H9 (cell line): Measurements from ENCODE around the gene FOXO1. TPM values are rescaled to one million over a fixed set of nuclear protein-coding genes. Genes with fewer than 3 reads are reported as not detected.

ENCODE experiments used
- DNase-seq: peaks from one replicate; pipeline ENCODE4 v3.0.0-alpha.2; 2017
- H2AFZ ChIP-seq: one replicate; pipeline ENCODE4 v1.6.1; 2013; ENCODE audit warnings: mild to moderate bottlenecking, low read length, control low read depth, moderate library complexity
- H2AK5ac ChIP-seq: 2 replicates; pipeline ENCODE4 v1.6.1; 2013; ENCODE audit warnings: low read length, control low read depth, mixed read lengths; ENCODE audit not compliant: insufficient read length
- H2BK120ac ChIP-seq: one replicate; pipeline ENCODE4 v1.6.1; 2013; ENCODE audit warnings: low read depth, mild to moderate bottlenecking, low read length, control low read depth, inconsistent platforms; ENCODE audit not compliant: poor library complexity, severe bottlenecking
- H2BK12ac ChIP-seq: 2 replicates; pipeline ENCODE4 v1.6.1; 2013; ENCODE audit warnings: low read length, control low read depth, mixed read lengths, low read depth; ENCODE audit not compliant: insufficient read length
- H2BK15ac ChIP-seq: 2 replicates; pipeline ENCODE4 v1.6.1; 2013; ENCODE audit warnings: low read depth, low read length, control low read depth
- H2BK20ac ChIP-seq: one replicate; pipeline ENCODE4 v1.6.1; 2013; ENCODE audit warnings: low read depth, mild to moderate bottlenecking, low read length, control low read depth, inconsistent platforms; ENCODE audit not compliant: poor library complexity, severe bottlenecking
- H2BK5ac ChIP-seq: 2 replicates; pipeline ENCODE4 v1.6.1; 2013; ENCODE audit warnings: low read length, control low read depth, mixed read lengths; ENCODE audit not compliant: insufficient read length
- H3K14ac ChIP-seq: 2 replicates; pipeline ENCODE4 v1.6.1; 2013; ENCODE audit warnings: low read length, control low read depth; ENCODE audit not compliant: insufficient read depth
- H3K18ac ChIP-seq: 2 replicates; pipeline ENCODE4 v1.6.1; 2013; ENCODE audit warnings: low read depth, mild to moderate bottlenecking, mixed read lengths, low read length, control low read depth; ENCODE audit not compliant: insufficient read length
- H3K23ac ChIP-seq: 2 replicates; pipeline ENCODE4 v1.6.1; 2013; ENCODE audit warnings: low read length, control low read depth, mixed read lengths, low read depth; ENCODE audit not compliant: insufficient read length
- H3K23me2 ChIP-seq: 2 replicates; pipeline ENCODE4 v1.6.1; 2013; ENCODE audit warnings: low read depth, mild to moderate bottlenecking, mixed read lengths, low read length, control low read depth; ENCODE audit not compliant: insufficient read length, poor library complexity, severe bottlenecking
- H3K27ac ChIP-seq: 2 replicates; pipeline ENCODE4 v1.5.1; 2013; ENCODE audit warnings: low read length, control low read depth, mixed read lengths, low read depth; ENCODE audit not compliant: insufficient read length
- H3K27me3 ChIP-seq: 2 replicates; pipeline ENCODE4 v1.6.1; 2013; ENCODE audit warnings: low read length, control low read depth, inconsistent platforms; ENCODE audit not compliant: insufficient read depth
- H3K4ac ChIP-seq: 2 replicates; pipeline ENCODE4 v1.6.1; 2013; ENCODE audit warnings: low read depth, mild to moderate bottlenecking, control low read depth, inconsistent platforms, low read length, moderate library complexity
- H3K4me1 ChIP-seq: 2 replicates; pipeline ENCODE4 v1.6.1; 2013; ENCODE audit warnings: low read length, control low read depth, inconsistent platforms; ENCODE audit not compliant: insufficient read depth
- H3K4me2 ChIP-seq: 2 replicates; pipeline ENCODE4 v1.6.1; 2013; ENCODE audit warnings: low read length, control low read depth, mixed read lengths; ENCODE audit not compliant: insufficient read length, insufficient read depth
- H3K56ac ChIP-seq: 2 replicates; pipeline ENCODE4 v1.6.1; 2013; ENCODE audit warnings: low read depth, mild to moderate bottlenecking, mixed read lengths, low read length, control low read depth; ENCODE audit not compliant: insufficient read length
- H3K79me1 ChIP-seq: 2 replicates; pipeline ENCODE4 v1.6.1; 2013; ENCODE audit warnings: low read depth, mild to moderate bottlenecking, moderate library complexity, low read length, control low read depth, inconsistent platforms; ENCODE audit not compliant: insufficient read depth, poor library complexity, severe bottlenecking
- H3K79me2 ChIP-seq: 2 replicates; pipeline ENCODE4 v1.6.1; 2013; ENCODE audit warnings: low read length, control low read depth, inconsistent platforms; ENCODE audit not compliant: insufficient read depth
- H3K9ac ChIP-seq: 2 replicates; pipeline ENCODE4 v1.6.1; 2013; ENCODE audit warnings: low read length, control low read depth, mixed read lengths; ENCODE audit not compliant: insufficient read length; ENCODE audit errors: extremely low read depth
- H3K9me3 ChIP-seq: one replicate; pipeline ENCODE4 v1.6.1; 2013; ENCODE audit warnings: low read depth, low read length, inconsistent platforms; ENCODE audit not compliant: control insufficient read depth
- H3T11ph ChIP-seq: one replicate; pipeline ENCODE4 v1.6.1; 2013; ENCODE audit warnings: mild to moderate bottlenecking, low read length, control low read depth, inconsistent platforms
- H4K20me1 ChIP-seq: one replicate; pipeline ENCODE4 v1.6.1; 2013; ENCODE audit not compliant: control insufficient read depth, insufficient read length, insufficient read depth
- H4K5ac ChIP-seq: 2 replicates; pipeline ENCODE4 v1.6.1; 2013; ENCODE audit warnings: low read depth, mild to moderate bottlenecking, mixed read lengths, low read length, control low read depth; ENCODE audit not compliant: insufficient read length
- H4K8ac ChIP-seq: replicated peaks from 2 replicates; pipeline ENCODE4 v1.6.1; 2013; ENCODE audit warnings: low read length, control low read depth, mixed read lengths, low read depth; ENCODE audit not compliant: insufficient read length
- H4K91ac ChIP-seq: 2 replicates; pipeline ENCODE4 v1.6.1; 2013; ENCODE audit warnings: low read depth, mild to moderate bottlenecking, moderate library complexity, mixed read lengths, low read length, control low read depth; ENCODE audit not compliant: insufficient read length
- H3K27ac Mint-ChIP-seq, 3 experiments: 2 replicates in 2 of 3; 3 replicates in 1 of 3; pipeline ENCODE4 v1.8.0; 2020 to 2021; ENCODE audit warnings: mixed read lengths in 3 of 3, mild to moderate bottlenecking in 1 of 3, moderate library complexity in 1 of 3
- H3K27me3 Mint-ChIP-seq: 2 replicates; pipeline ENCODE4 v1.8.0; 2021; ENCODE audit warnings: low read depth, mild to moderate bottlenecking, moderate library complexity, mixed read lengths
- H3K36me3 Mint-ChIP-seq, 3 experiments: 2 replicates in 2 of 3; 3 replicates in 1 of 3; pipeline ENCODE4 v1.8.0; 2020 to 2021; ENCODE audit warnings: low read depth in 3 of 3, mixed read lengths in 3 of 3; ENCODE audit not compliant: insufficient read depth in 1 of 3
- H3K4me1 Mint-ChIP-seq, 2 experiments: 2 replicates each; pipeline ENCODE4 v1.8.0; 2020; ENCODE audit warnings: mixed read lengths in 2 of 2
- H3K4me3 Mint-ChIP-seq, 2 experiments: 2 replicates in 1 of 2; 3 replicates in 1 of 2; pipeline ENCODE4 v1.8.0; 2020 to 2021; ENCODE audit warnings: mild to moderate bottlenecking in 2 of 2, mixed read lengths in 2 of 2, moderate library complexity in 1 of 2
- H3K9me3 Mint-ChIP-seq, 2 experiments: 2 replicates in 1 of 2; 3 replicates in 1 of 2; pipeline ENCODE4 v1.8.0; 2020; ENCODE audit warnings: mild to moderate bottlenecking in 2 of 2, mixed read lengths in 2 of 2, moderate library complexity in 1 of 2
- CTCF ChIP-seq: fragments of 200-600 bp; sonication (generic); conservative IDR thresholded peaks from 3 replicates; pipeline ENCODE4 v1.8.0; 2021; ENCODE audit warnings: antibody characterized with exemption, mild to moderate bottlenecking
- WGBS: extraction: QIAGEN DNeasy Blood & Tissue Kit; methylation state at CpG from one replicate; pipeline ENCODE4 v1.1.7; 2013; ENCODE audit warnings: missing lambda C conversion rate, low lambda C conversion rate, mixed read lengths; ENCODE audit not compliant: insufficient read length; ENCODE audit errors: extremely low coverage; 5-methylcytosine and 5-hydroxymethylcytosine counted together
- total RNA-seq: library from RNA; stranded (reverse); gene quantifications from 2 replicates; pipeline ENCODE4 v1.2.1, GENCODE V29; 2021

FOXO1 gene
- total RNA-seq, 1 experiment from 2014 or later: 44.6 TPM

- Histone ChIP-seq H4K20me1 (no peaks in the 10 kb centered on the region), H2BK15ac (no peak overlapping the region), H3K56ac (no peak overlapping the region), H4K91ac (no peak overlapping the region), H3K14ac (no peak overlapping the region), H4K8ac (no peak overlapping the region), H2BK12ac (no peak overlapping the region), H2BK120ac (no peak overlapping the region), H2AK5ac (no peak overlapping the region), H3K4ac (no peak overlapping the region), H3K18ac (no peak overlapping the region), H3T11ph (no peak overlapping the region), H3K79me2 (no peaks in the 10 kb centered on the region), H3K27me3 (no peaks in the 10 kb centered on the region), H3K4me1 (no peaks in the 10 kb centered on the region), H2AFZ (no peak overlapping the region), H3K23ac (no peak overlapping the region), H3K23me2 (no peaks in the 10 kb centered on the region), H3K9ac (no peak overlapping the region), H2BK5ac (no peak overlapping the region), H3K27ac (no peak overlapping the region), H3K79me1 (no peaks in the 10 kb centered on the region), H4K5ac (no peak overlapping the region), H3K4me2 (no peak overlapping the region), H3K9me3 (no peaks in the 10 kb centered on the region), H2BK20ac (no peak overlapping the region)
- no peak for TF ChIP-seq CTCF
- no peak overlapping the region for H3K27ac Mint-ChIP-seq
- DNase-seq: no peak
- H3K4me1 Mint-ChIP-seq: no peaks in the 10 kb centered on the region
- no CpG with 5 or more reads among the region's 11 CpGs for WGBS
- no peaks in the 10 kb centered on the region for H3K36me3 Mint-ChIP-seq
- no peaks in the 10 kb centered on the region for H3K9me3 Mint-ChIP-seq
- H3K27me3 Mint-ChIP-seq: no peaks in the 10 kb centered on the region
- no peak overlapping the region for H3K4me3 Mint-ChIP-seq
Measured at GRCh38 chr13:40506592-40507446, 159.6 kb downstream of the FOXO1 start.

Other genes starting within 250 kb of the FOXO1 start
- 27.3 and 29.6 TPM in 2 replicates for gene MRPS31, start 104.5 kb upstream of the FOXO1 start, total RNA-seq
- 18.3 and 21.1 TPM in 2 replicates for gene SLC25A15, start 123.0 kb upstream of the FOXO1 start, total RNA-seq